Measurements from ENCODE around the gene TADA1. TPM values are rescaled to one million over a fixed set of nuclear protein-coding genes. Genes with fewer than 3 reads are reported as not detected.

TADA1 gene
- total RNA-seq, 1 experiment from 2014 or later = 16.0 TPM

DNA sequence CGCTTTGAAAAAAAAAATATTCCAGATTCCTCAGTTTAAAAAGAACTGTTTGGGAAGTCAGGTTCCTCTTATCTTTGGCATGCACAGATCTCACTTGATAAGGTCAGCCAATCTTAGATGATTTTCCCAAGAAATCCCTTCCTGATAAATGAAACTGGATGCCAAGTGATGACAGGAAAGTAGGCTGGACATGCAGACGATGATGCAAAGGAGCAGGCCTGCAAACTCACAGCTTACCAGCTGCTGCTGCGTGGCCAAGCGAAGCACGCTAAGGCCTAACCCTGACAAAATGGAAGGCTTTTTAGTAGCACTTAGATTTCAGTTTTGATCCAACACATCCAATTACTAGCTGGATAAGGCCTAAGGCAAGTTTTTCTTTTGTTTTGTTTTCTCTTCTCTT, 10.1 kb downstream of the TADA1 start (continued):
- no peak for TF ChIP-seq RAD21 (IDR thresholded peaks at IDR 0.05; ENCODE audit: low read depth)
- TF ChIP-seq, protein P1, sequence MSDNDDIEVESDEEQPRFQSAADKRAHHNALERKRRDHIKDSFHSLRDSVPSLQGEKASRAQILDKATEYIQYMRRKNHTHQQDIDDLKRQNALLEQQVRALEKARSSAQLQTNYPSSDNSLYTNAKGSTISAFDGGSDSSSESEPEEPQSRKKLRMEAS (IDR thresholded peaks at IDR 0.05) = no peak
- no peak for TF ChIP-seq ATF3 (IDR thresholded peaks at IDR 0.05)

GRCh38 chr1:166859597-166859996, 16.5 kb downstream of the TADA1 start:
- ChIA-PET RAD21 (ENCODE audit: low non-redundant PET in 1 of 2, low total read pairs in 2 of 2, uncharacterized antibody in 2 of 2, unreplicated experiment in 2 of 2) (no interaction called here), POLR2A (no interaction called here), CTCF (no interaction called here)
- ATAC-seq (no peak), DNase-seq (ENCODE audit: low read depth, low spot score) (no peak)
- peaks cover 38% of the 10 kb centered on the region for H3K79me2 ChIP-seq (ENCODE audit: insufficient read depth, low read length)
- H3K4me2 ChIP-seq (ENCODE audit: low read length) = no peak overlapping the region
- H3K27ac ChIP-seq (ENCODE audit: low read depth, low read length) = no peak overlapping the region
- no peaks in the 10 kb centered on the region for H3K9me2 ChIP-seq (ENCODE audit: insufficient read depth)
- BruUV-seq (replicated peaks) = no TSS peak
- no peak overlapping the region for H3K4me3 ChIP-seq (replicated peaks in 1 of 2; ENCODE audit: low read depth in 1 of 2, low read length in 2 of 2)
- peaks cover 41 to 42% of the 10 kb centered on the region in 2 experiments; a peak in 3 of 4 replicates for H3K36me3 ChIP-seq (ENCODE audit: control insufficient read depth in 1 of 2, insufficient read depth in 2 of 2, low read length in 2 of 2)
- no peak overlapping the region for H2AFZ ChIP-seq (ENCODE audit: low read depth, low read length, poor library complexity, severe bottlenecking)
- H3K9ac ChIP-seq (ENCODE audit: low read length) = no peak overlapping the region
- no peak for TF ChIP-seq EZH2 (IDR thresholded peaks at IDR 0.05)
- no peak for TF ChIP-seq CTCF (IDR thresholded peaks at IDR 0.05 in 2 of 3, conservative IDR thresholded peaks at IDR 0.05 in 1 of 3; ENCODE audit: borderline replicate concordance in 1 of 3, insufficient read depth in 1 of 3, low read depth in 2 of 3, low read length in 2 of 3)
- no peak for TF ChIP-seq FOSL1 (IDR thresholded peaks at IDR 0.05; ENCODE audit: low read depth)
- TF ChIP-seq POLR2A (IDR thresholded peaks at IDR 0.05; ENCODE audit: borderline replicate concordance, extremely low read depth, insufficient read depth, insufficient read length) = no peak
- no peak for TF ChIP-seq TCF7L2 (IDR thresholded peaks at IDR 0.05; ENCODE audit: borderline replicate concordance, extremely low read depth, insufficient read depth, insufficient read length)
- TF ChIP-seq ATF3 (IDR thresholded peaks at IDR 0.05) = no peak
- TF ChIP-seq EGR1 (IDR thresholded peaks at IDR 0.05; ENCODE audit: low read depth) = no peak
- no peak for TF ChIP-seq ELF1 (IDR thresholded peaks at IDR 0.05; ENCODE audit: borderline replicate concordance, low read depth)
- TF ChIP-seq SP1 (IDR thresholded peaks at IDR 0.05; ENCODE audit: low read depth) = no peak
- no peak for TF ChIP-seq YY1 (IDR thresholded peaks at IDR 0.05; ENCODE audit: extremely low read depth, insufficient replicate concordance, low read depth, low read length)
- TF ChIP-seq, protein P2, sequence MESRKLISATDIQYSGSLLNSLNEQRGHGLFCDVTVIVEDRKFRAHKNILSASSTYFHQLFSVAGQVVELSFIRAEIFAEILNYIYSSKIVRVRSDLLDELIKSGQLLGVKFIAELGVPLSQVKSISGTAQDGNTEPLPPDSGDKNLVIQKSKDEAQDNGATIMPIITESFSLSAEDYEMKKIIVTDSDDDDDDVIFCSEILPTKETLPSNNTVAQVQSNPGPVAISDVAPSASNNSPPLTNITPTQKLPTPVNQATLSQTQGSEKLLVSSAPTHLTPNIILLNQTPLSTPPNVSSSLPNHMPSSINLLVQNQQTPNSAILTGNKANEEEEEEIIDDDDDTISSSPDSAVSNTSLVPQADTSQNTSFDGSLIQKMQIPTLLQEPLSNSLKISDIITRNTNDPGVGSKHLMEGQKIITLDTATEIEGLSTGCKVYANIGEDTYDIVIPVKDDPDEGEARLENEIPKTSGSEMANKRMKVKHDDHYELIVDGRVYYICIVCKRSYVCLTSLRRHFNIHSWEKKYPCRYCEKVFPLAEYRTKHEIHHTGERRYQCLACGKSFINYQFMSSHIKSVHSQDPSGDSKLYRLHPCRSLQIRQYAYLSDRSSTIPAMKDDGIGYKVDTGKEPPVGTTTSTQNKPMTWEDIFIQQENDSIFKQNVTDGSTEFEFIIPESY (IDR thresholded peaks at IDR 0.05; ENCODE audit: extremely low read depth, insufficient replicate concordance, low read length) = no peak
- H3K4me1 ChIP-seq (ENCODE audit: control insufficient read depth in 1 of 2, insufficient read depth in 2 of 2, low read length in 2 of 2) = no peaks in the 10 kb centered on the region
- intact Hi-C loops (cut with micrococcal nuclease) = no loop called here
- no peaks in the 10 kb centered on the region for H3K9me3 ChIP-seq (ENCODE audit: control insufficient read depth in 1 of 2, insufficient read depth in 1 of 2, low read depth in 1 of 2, low read length in 2 of 2)
- H4K20me1 ChIP-seq (ENCODE audit: insufficient read depth) = no peaks in the 10 kb centered on the region
- H3K27me3 ChIP-seq (ENCODE audit: insufficient read depth, low read length) = no peaks in the 10 kb centered on the region
